Adrenal gland (tissue), 12 donors: ENCODE measurements around the gene C10orf90. TPM values are rescaled to one million over a fixed set of nuclear protein-coding genes. Genes with fewer than 3 reads are reported as not detected.

Experiments
- DNase-seq, 7 donors: peaks; one replicate each; pipeline ENCODE4 v3.0.0-alpha.2; 2019 to 2020
- H3K27ac ChIP-seq, 5 donors: fragments of 200-600 bp; sonication (generic) in 4 of 5; 1 replicate in 3 of 5; 2 replicates in 2 of 5; pipeline versions ENCODE4 v1.5.1 to v1.8.0; 2016 to 2020; ENCODE audit warnings: mild to moderate bottlenecking in 1 of 5
- H3K27me3 ChIP-seq: fragments of 200-600 bp; 2 replicates; pipeline ENCODE4 v1.8.0; 2021
- H3K36me3 ChIP-seq, 2 donors: fragments of 200-600 bp; replicated peaks in 1 of 2; 1 replicate in 1 of 2; 2 replicates in 1 of 2; pipeline versions ENCODE4 v1.5.1 to v1.8.0; 2018 to 2022
- H3K4me1 ChIP-seq, 2 donors: fragments of 200-600 bp; replicated peaks in 1 of 2; 1 replicate in 1 of 2; 2 replicates in 1 of 2; pipeline versions ENCODE4 v1.5.1 to v1.8.0; 2018 to 2021
- H3K4me3 ChIP-seq, 4 donors: fragments of 200-600 bp; sonication (generic) in 3 of 4; one replicate each; pipeline ENCODE4 v1.5.1; 2016 to 2018
- H3K9me3 ChIP-seq, 3 donors: fragments of 200-600 bp; sonication (generic) in 1 of 3; replicated peaks in 1 of 3; 1 replicate in 2 of 3; 2 replicates in 1 of 3; pipeline versions ENCODE4 v1.5.1 to v1.8.0; 2016 to 2021
- POLR2A ChIP-seq, 2 donors: fragments of 450-650 bp; IDR thresholded peaks; one replicate each; pipeline ENCODE4 v1.6.1; 2017; ENCODE audit warnings: antibody characterized with exemption in 2 of 2, mild to moderate bottlenecking in 2 of 2, moderate library complexity in 1 of 2
- WGBS, 4 donors: extraction: QIAGEN DNeasy Blood & Tissue Kit in 2 of 4; methylation state at CpG; one replicate each; pipeline versions ENCODE4 v1.1.5 to v1.1.7; 2013 to 2017; 5-methylcytosine and 5-hydroxymethylcytosine counted together
- intact Hi-C, 2 donors: fragments of 100-400 bp; cut with DNase I; formaldehyde crosslinking; loops; one replicate each; pipeline versions ENCODE4 v1.14.1 to v1.15.0; 2022 to 2023
- polyA plus RNA-seq, 3 donors: library from polyadenylated mRNA; stranded (reverse); fragments of 200-250 nt in 2 of 3; fragments of 350-450 nt in 1 of 3; fragmentation: Illumina TruSeq in 1 of 3; extraction: RNeasy Lipid Tissue Mini Kit (QIAGEN cat#74804) in 1 of 3; gene quantifications; one replicate each; pipeline ENCODE4 v1.2.3, GENCODE V29; 2013 to 2014
- total RNA-seq, 9 donors: library from RNA; depleted of rRNA in 4 of 9; stranded (reverse); fragments of >200 nt in 4 of 9; fragments of 120-200 nt in 1 of 9; fragmentation: NEBNext Ultra II Directional in 1 of 9; extraction: Animal tissue kit (Norgen Biotek cat#: 25700) in 1 of 9; gene quantifications; one replicate each; pipeline versions ENCODE4 v1.1.0 to v1.2.4, GENCODE V29; 2013 to 2023
- TF ChIP-seq, protein P1 (sequence below), 6 experiments: fragments of 450-650 bp in 4 of 6; fragments of 200-600 bp in 2 of 6; sonication (generic) in 1 of 6; IDR thresholded peaks; 1 replicate in 5 of 6; 2 replicates in 1 of 6; pipeline versions ENCODE4 v1.5.1 to v1.8.0; 2016 to 2021; ENCODE audit warnings: antibody characterized with exemption in 6 of 6, mild to moderate bottlenecking in 2 of 6, moderate library complexity in 1 of 6
- donor health status: healthy with polysubstance abuse.
- donor health status: Bipolar disorder and iron deficiency.
- donor health status: DM: yes; HTN: yes; CAD: no.
- donor health status: DM: no; HTN: no; CAD: no.
- donor health status: DM: no; HTN: no; CAD: no.
- donor health status: DM: yes; HTN: yes; CAD: no.

The C10orf90 gene
- total and polyA plus RNA-seq, 12 donors = 0.10 to 0.18 TPM; not detected in 10

DNA sequence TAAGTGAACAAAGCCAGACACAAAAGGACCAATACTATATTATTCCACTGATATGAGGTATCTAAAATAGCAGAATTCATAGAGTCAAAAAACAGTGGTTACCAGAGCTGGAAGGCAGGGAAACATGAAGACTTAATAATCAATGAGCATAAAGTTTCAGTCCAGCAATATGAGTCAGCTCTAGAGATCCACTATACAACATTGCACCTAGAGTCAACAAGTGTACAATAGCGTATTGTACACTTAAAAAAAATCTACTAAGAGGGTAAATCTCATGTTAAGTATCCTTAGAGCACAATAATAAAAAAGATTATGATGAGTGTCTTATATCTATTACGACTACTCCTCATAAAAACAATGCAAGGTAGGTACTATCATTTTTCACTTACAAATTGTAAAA is 36.1 kb downstream of the C10orf90 start:
- 81 to 89% (median 84%) methylated on average over 2 of the region's 2 CpGs for WGBS, 4 donors
- no peak for DNase-seq
- Histone ChIP-seq H3K9me3 (no peaks in the 10 kb centered on the region), H3K27me3 (peaks cover 4% of the 10 kb centered on the region), H3K36me3 (no peaks in the 10 kb centered on the region), H3K4me3 (no peak overlapping the region), H3K27ac (no peak overlapping the region), H3K4me1 (no peaks in the 10 kb centered on the region)
- TF ChIP-seq, protein P1, sequence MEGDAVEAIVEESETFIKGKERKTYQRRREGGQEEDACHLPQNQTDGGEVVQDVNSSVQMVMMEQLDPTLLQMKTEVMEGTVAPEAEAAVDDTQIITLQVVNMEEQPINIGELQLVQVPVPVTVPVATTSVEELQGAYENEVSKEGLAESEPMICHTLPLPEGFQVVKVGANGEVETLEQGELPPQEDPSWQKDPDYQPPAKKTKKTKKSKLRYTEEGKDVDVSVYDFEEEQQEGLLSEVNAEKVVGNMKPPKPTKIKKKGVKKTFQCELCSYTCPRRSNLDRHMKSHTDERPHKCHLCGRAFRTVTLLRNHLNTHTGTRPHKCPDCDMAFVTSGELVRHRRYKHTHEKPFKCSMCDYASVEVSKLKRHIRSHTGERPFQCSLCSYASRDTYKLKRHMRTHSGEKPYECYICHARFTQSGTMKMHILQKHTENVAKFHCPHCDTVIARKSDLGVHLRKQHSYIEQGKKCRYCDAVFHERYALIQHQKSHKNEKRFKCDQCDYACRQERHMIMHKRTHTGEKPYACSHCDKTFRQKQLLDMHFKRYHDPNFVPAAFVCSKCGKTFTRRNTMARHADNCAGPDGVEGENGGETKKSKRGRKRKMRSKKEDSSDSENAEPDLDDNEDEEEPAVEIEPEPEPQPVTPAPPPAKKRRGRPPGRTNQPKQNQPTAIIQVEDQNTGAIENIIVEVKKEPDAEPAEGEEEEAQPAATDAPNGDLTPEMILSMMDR (IDR thresholded peaks at IDR 0.05) = no peak
- intact Hi-C loops = no loop called here

DNA sequence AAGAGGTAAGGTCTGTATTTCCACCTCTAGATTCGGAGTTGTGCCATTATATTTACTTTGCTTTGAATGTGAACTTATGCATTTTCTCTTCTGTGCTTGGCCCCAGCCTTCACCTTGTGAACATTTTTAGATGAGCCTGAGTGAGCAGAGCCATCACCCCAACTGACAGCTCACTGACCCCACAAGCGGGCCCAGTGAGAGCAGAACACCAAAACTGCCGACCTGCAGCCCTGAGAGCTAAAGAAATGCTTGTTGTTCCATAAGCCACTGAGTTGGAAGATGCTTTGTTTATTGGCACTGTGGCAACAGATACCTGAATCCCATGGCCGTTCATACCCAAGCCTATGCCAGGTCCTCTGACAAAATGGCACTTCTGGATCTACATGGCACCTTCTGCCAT is 37.8 kb downstream of the C10orf90 start:
- DNase-seq = no peak

DNA sequence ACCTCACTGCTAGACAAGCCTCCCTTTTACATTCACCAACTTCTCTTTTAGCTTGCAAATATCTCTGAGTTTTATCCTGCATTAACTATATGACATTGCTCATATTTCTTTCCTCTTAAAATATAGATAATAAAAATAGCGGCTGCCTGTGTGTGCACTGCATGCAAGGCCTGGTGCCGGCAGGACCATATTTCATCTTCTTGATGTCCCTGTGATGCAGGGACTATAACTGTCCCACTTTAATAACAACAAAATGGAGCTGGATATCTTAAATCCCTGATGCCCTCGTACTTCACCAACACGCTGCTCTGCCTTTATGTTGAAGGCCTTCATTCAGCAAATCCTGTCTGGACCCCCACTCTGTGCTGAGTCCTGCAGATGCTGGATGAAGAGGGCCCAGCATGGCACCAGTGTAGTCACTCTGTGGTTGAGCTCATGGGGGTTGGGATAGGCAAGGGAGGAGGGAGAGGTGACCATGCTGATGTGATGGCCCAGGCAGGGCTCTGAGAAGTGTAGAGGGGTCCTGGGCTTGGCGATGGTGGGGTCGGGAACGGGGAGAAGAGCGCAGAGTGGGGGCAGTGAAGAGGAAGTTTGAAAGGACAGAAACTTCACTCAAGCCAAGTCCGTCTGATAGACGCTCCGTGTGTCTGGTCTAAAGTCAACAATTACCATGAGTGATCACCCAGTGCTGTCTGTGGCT is 40.4 kb downstream of the C10orf90 start:
- WGBS, 4 donors = 73 to 75% (median 74%) methylated on average over 11 of the region's 11 CpGs
- Histone ChIP-seq H3K9me3 (no peaks in the 10 kb centered on the region), H3K4me1 (no peaks in the 10 kb centered on the region), H3K4me3 (no peak overlapping the region), H3K36me3 (no peaks in the 10 kb centered on the region), H3K27me3 (peaks cover 4% of the 10 kb centered on the region), H3K27ac (no peak overlapping the region)
- DNase-seq = no peak
- TF ChIP-seq, protein P1 (IDR thresholded peaks at IDR 0.05) = no peak
- no peak for TF ChIP-seq POLR2A (IDR thresholded peaks at IDR 0.05)
- intact Hi-C loops = no loop called here

More for the DNA sequence above, 37.8 kb downstream of the C10orf90 start:
- H3K4me1 ChIP-seq = no peaks in the 10 kb centered on the region
- no peak overlapping the region for H3K4me3 ChIP-seq
- no peaks in the 10 kb centered on the region for H3K36me3 ChIP-seq
- H3K27me3 ChIP-seq = peaks cover 4% of the 10 kb centered on the region
- no peak overlapping the region for H3K27ac ChIP-seq
- WGBS, 4 donors = 71 to 90% (median 75%) methylated on average over 4 of the region's 4 CpGs
- intact Hi-C loops = no loop called here
- TF ChIP-seq, protein P1 (IDR thresholded peaks at IDR 0.05) = no peak
- TF ChIP-seq POLR2A (IDR thresholded peaks at IDR 0.05) = no peak
- no peaks in the 10 kb centered on the region for H3K9me3 ChIP-seq

DNA sequence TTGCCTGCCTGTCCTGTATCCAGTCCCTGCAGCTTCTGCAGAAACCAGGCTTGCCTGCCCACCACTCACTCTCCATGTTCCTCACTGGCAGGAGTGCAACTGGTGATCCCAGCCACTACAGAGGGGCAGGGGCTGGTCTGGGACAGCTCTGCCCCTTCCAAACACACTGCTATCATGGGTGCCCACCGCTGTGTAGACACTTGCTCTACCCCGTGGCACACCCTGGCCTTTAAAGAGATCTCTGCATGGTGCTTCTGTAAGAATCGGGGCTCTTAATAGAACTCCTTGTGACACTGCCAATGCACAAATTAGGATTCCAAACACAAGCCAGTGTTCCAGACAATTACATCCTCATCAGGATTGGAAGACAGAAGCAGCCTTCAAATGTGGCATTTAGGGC is 41.7 kb downstream of the C10orf90 start:
- Histone ChIP-seq H3K27me3 (peaks cover 4% of the 10 kb centered on the region), H3K9me3 (no peaks in the 10 kb centered on the region), H3K27ac (no peak overlapping the region), H3K4me3 (no peak overlapping the region), H3K36me3 (no peaks in the 10 kb centered on the region), H3K4me1 (no peaks in the 10 kb centered on the region)
- intact Hi-C loops = no loop called here
- TF ChIP-seq POLR2A (IDR thresholded peaks at IDR 0.05) = no peak
- TF ChIP-seq, protein P1 (IDR thresholded peaks at IDR 0.05) = no peak
- DNase-seq = no peak
- WGBS, 4 donors = 48 to 84% (median 75%) methylated on average over 2 to 3 of the region's 3 CpGs
